HG02610 (cell line): ENCODE data around the gene IFNGR2.
"Not testable (repeated sequence)": the region's sequence is repeated elsewhere in the genome, so short reads cannot be mapped to it uniquely, and the experiment has no call there.

ENCODE experiments used
- ATAC-seq: cut with Tn5 transposase; IDR thresholded peaks from one replicate; pipeline ENCODE4 v1.9.1; 2021; ENCODE audit warnings: mild to moderate bottlenecking, moderate library complexity; ENCODE audit not compliant: unreplicated experiment

IFNGR2 gene

GRCh38 chr21:33375101-33375644 is 28.0 kb upstream of the IFNGR2 start:
- no peak for ATAC-seq

GRCh38 chr21:33377221-33377920 is 25.8 kb upstream of the IFNGR2 start:
- ATAC-seq = no peak

- no peak for ATAC-seq
These were observed 25.1 kb upstream of the IFNGR2 start for GRCh38 chr21:33378081-33378480.

GRCh38 chr21:33379934-33380333 is 23.3 kb upstream of the IFNGR2 start:
- ATAC-seq = not testable (repeated sequence)

GRCh38 chr21:33380483-33380998 is 22.7 kb upstream of the IFNGR2 start:
- ATAC-seq = peak; percentile 36

- not testable (repeated sequence) for ATAC-seq
These were observed 21.8 kb upstream of the IFNGR2 start for GRCh38 chr21:33381381-33381780.

GRCh38 chr21:33383056-33383888 is 19.9 kb upstream of the IFNGR2 start:
- ATAC-seq = peak; percentile 83

- ATAC-seq = no peak
These were observed 18.3 kb upstream of the IFNGR2 start for GRCh38 chr21:33384841-33385331.

GRCh38 chr21:33386222-33386784 is 16.9 kb upstream of the IFNGR2 start:
- no peak for ATAC-seq

GRCh38 chr21:33387294-33387693 is 15.9 kb upstream of the IFNGR2 start:
- ATAC-seq = no peak

- ATAC-seq = no peak
These were observed 15.0 kb upstream of the IFNGR2 start for GRCh38 chr21:33388188-33388587.

GRCh38 chr21:33390479-33390878 is 12.7 kb upstream of the IFNGR2 start:
- no peak for ATAC-seq

- ATAC-seq = no peak
These were observed 11.6 kb upstream of the IFNGR2 start for GRCh38 chr21:33391656-33392055.

GRCh38 chr21:33392284-33392985 is 10.8 kb upstream of the IFNGR2 start:
- ATAC-seq = no peak

- ATAC-seq = no peak
These were observed 9.9 kb upstream of the IFNGR2 start for GRCh38 chr21:33393348-33393747.

GRCh38 chr21:33394260-33394659 is 9.0 kb upstream of the IFNGR2 start:
- ATAC-seq = no peak

- ATAC-seq = no peak
These were observed 7.3 kb upstream of the IFNGR2 start for GRCh38 chr21:33395891-33396331.

GRCh38 chr21:33396436-33396835 is 6.8 kb upstream of the IFNGR2 start:
- ATAC-seq = no peak

GRCh38 chr21:33396951-33397350 is 6.3 kb upstream of the IFNGR2 start:
- ATAC-seq = no peak

GRCh38 chr21:33397717-33398116 is 5.5 kb upstream of the IFNGR2 start:
- no peak for ATAC-seq
